NOMO-1 (cell line): Measurements from ENCODE around the gene TNKS1BP1.

ENCODE experiments used
- DNase-seq, 2 experiments: peaks; one replicate each; lab custom pipeline; 2025; ENCODE audit not compliant: unreplicated experiment in 2 of 2; lab: John Stamatoyannopoulos, UW

The TNKS1BP1 gene

GRCh38 chr11:57312511-57313021, 12.2 kb downstream of the TNKS1BP1 start:
- DNase-seq, result no peak

- DNase-seq, result peak; percentile 62 to 76
Observed at GRCh38 chr11:57311109-57311936, 13.4 kb downstream of the TNKS1BP1 start.

GRCh38 chr11:57310630-57311086, 14.1 kb downstream of the TNKS1BP1 start:
- no peak for DNase-seq

GRCh38 chr11:57310091-57310490, 14.7 kb downstream of the TNKS1BP1 start:
- no peak for DNase-seq

GRCh38 chr11:57309106-57310059, 15.4 kb downstream of the TNKS1BP1 start:
- no peak for DNase-seq

- DNase-seq, result no peak
Observed at GRCh38 chr11:57308426-57309060, 16.2 kb downstream of the TNKS1BP1 start.

- DNase-seq, result no peak
Observed at GRCh38 chr11:57307666-57308270, 17.0 kb downstream of the TNKS1BP1 start.

- no peak for DNase-seq
Observed at GRCh38 chr11:57306940-57307565, 17.7 kb downstream of the TNKS1BP1 start.

GRCh38 chr11:57306161-57306876, 18.4 kb downstream of the TNKS1BP1 start:
- DNase-seq, result no peak

GRCh38 chr11:57305523-57305922, 19.2 kb downstream of the TNKS1BP1 start:
- DNase-seq, result no peak

- DNase-seq, result no peak
Observed at GRCh38 chr11:57303990-57304579, 20.7 kb downstream of the TNKS1BP1 start.

GRCh38 chr11:57303280-57303989, 21.3 kb downstream of the TNKS1BP1 start:
- DNase-seq, result no peak

- DNase-seq, result no peak
Observed at GRCh38 chr11:57302489-57302888, 22.3 kb downstream of the TNKS1BP1 start.

GRCh38 chr11:57301711-57302423, 22.9 kb downstream of the TNKS1BP1 start:
- DNase-seq, result no peak

GRCh38 chr11:57300785-57301184, 24.0 kb downstream of the TNKS1BP1 start:
- no peak for DNase-seq

GRCh38 chr11:57299150-57299737, 25.5 kb downstream of the TNKS1BP1 start:
- DNase-seq, result no peak

- no peak for DNase-seq
Observed at GRCh38 chr11:57297221-57297620, 27.5 kb downstream of the TNKS1BP1 start.
